Progenitor cell of endocrine pancreas (in vitro differentiated cells): ENCODE measurements around the gene SIGLEC9. TPM values are rescaled to one million over a fixed set of nuclear protein-coding genes. Genes with fewer than 3 reads are reported as not detected.

Experiments
- DNase-seq: peaks from one replicate; pipeline ENCODE4 v3.0.0; 2021; ENCODE audit warnings: low spot score; ENCODE audit not compliant: unreplicated experiment
- H3K27ac Mint-ChIP-seq: 2 replicates; pipeline ENCODE4 v1.8.0; 2021; ENCODE audit warnings: mild to moderate bottlenecking, moderate library complexity, mixed read lengths
- H3K27me3 Mint-ChIP-seq: 2 replicates; pipeline ENCODE4 v1.8.0; 2021; ENCODE audit warnings: mixed read lengths
- H3K36me3 Mint-ChIP-seq: 2 replicates; pipeline ENCODE4 v1.8.0; 2022; ENCODE audit warnings: mixed read lengths; ENCODE audit not compliant: insufficient read depth
- H3K4me1 Mint-ChIP-seq: 2 replicates; pipeline ENCODE4 v1.8.0; 2021; ENCODE audit warnings: low read depth, mixed read lengths
- H3K4me3 Mint-ChIP-seq: 2 replicates; pipeline ENCODE4 v1.8.0; 2021; ENCODE audit warnings: low read depth, mild to moderate bottlenecking, moderate library complexity, mixed read lengths
- H3K9me3 Mint-ChIP-seq: 2 replicates; pipeline ENCODE4 v1.8.0; 2021; ENCODE audit warnings: low read depth, mixed read lengths
- CTCF ChIP-seq: fragments of 200-600 bp; sonication (generic); IDR thresholded peaks from one replicate; pipeline ENCODE4 v1.5.0; 2021; ENCODE audit warnings: antibody characterized with exemption, mild to moderate bottlenecking; ENCODE audit not compliant: unreplicated experiment
- total RNA-seq: library from RNA; stranded (reverse); gene quantifications from 2 replicates; pipeline ENCODE4 v1.2.1, GENCODE V29; 2021

Gene SIGLEC9
- total RNA-seq, 1 donor from 2014 or later = not detected

GRCh38 chr19:51116736-51117286 lies 7.9 kb upstream of the SIGLEC9 start:
- no peak for DNase-seq
- Mint-ChIP-seq H3K4me3 (no peak overlapping the region), H3K36me3 (no peaks in the 10 kb centered on the region), H3K27ac (no peak overlapping the region), H3K9me3 (no peaks in the 10 kb centered on the region), H3K27me3 (peaks cover 20% of the 10 kb centered on the region), H3K4me1 (no peaks in the 10 kb centered on the region)
- no peak for TF ChIP-seq CTCF

GRCh38 chr19:51119101-51119500 lies 5.6 kb upstream of the SIGLEC9 start:
- Mint-ChIP-seq H3K9me3 (no peaks in the 10 kb centered on the region), H3K27me3 (peaks cover 22% of the 10 kb centered on the region), H3K4me3 (no peak overlapping the region), H3K27ac (no peak overlapping the region), H3K36me3 (no peaks in the 10 kb centered on the region), H3K4me1 (no peaks in the 10 kb centered on the region)
- no peak for TF ChIP-seq CTCF
- DNase-seq = no peak

GRCh38 chr19:51119611-51120010 lies 5.1 kb upstream of the SIGLEC9 start:
- Mint-ChIP-seq H3K27ac (no peak overlapping the region), H3K36me3 (no peaks in the 10 kb centered on the region), H3K9me3 (no peaks in the 10 kb centered on the region), H3K4me1 (no peaks in the 10 kb centered on the region), H3K4me3 (no peak overlapping the region), H3K27me3 (peaks cover 23% of the 10 kb centered on the region)
- DNase-seq = no peak
- TF ChIP-seq CTCF = no peak

- Mint-ChIP-seq H3K4me3 (no peak overlapping the region), H3K9me3 (no peaks in the 10 kb centered on the region)
Measured at GRCh38 chr19:51120160-51120559, 4.5 kb upstream of the SIGLEC9 start.

GRCh38 chr19:51121257-51121656 lies 3.4 kb upstream of the SIGLEC9 start:
- no peak overlapping the region for H3K4me3 Mint-ChIP-seq
- H3K36me3 Mint-ChIP-seq = no peaks in the 10 kb centered on the region
- H3K4me1 Mint-ChIP-seq = no peaks in the 10 kb centered on the region
- DNase-seq = no peak
- no peak overlapping the region for H3K27ac Mint-ChIP-seq
- no peak for TF ChIP-seq CTCF
- H3K27me3 Mint-ChIP-seq = peaks cover 16% of the 10 kb centered on the region
- no peaks in the 10 kb centered on the region for H3K9me3 Mint-ChIP-seq

More at GRCh38 chr19:51120160-51120559, 4.5 kb upstream of the SIGLEC9 start:
- Mint-ChIP-seq H3K27me3 (peaks cover 20% of the 10 kb centered on the region), H3K36me3 (no peaks in the 10 kb centered on the region), H3K4me1 (no peaks in the 10 kb centered on the region), H3K27ac (no peak overlapping the region)
- no peak for TF ChIP-seq CTCF
- no peak for DNase-seq
